OCI-LY1 (cell line): ENCODE data around the gene ABCC6.

Experiments used
- H2AFZ ChIP-seq: fragments of 200-600 bp; sonication (generic), shearing (Covaris generic); 2 replicates; pipeline ENCODE4 v1.6.0; 2014; ENCODE audit warnings: antibody characterized with exemption, mild to moderate bottlenecking, low read length
- H3F3A ChIP-seq: fragments of 200-600 bp; sonication (generic), shearing (Covaris generic); 2 replicates; pipeline ENCODE4 v1.6.0; 2014; ENCODE audit warnings: mild to moderate bottlenecking, antibody characterized with exemption, low read length, moderate library complexity; ENCODE audit not compliant: insufficient read depth
- H3K27ac ChIP-seq: fragments of 200-600 bp; sonication (generic); 2 replicates; pipeline ENCODE4 v1.5.1; 2014; ENCODE audit warnings: low read length, mixed run types, mild to moderate bottlenecking, low read depth; ENCODE audit not compliant: poor library complexity, severe bottlenecking
- H3K27me3 ChIP-seq: fragments of 200-600 bp; sonication (generic); 2 replicates; pipeline ENCODE4 v1.6.0; 2014; ENCODE audit warnings: antibody characterized with exemption, mild to moderate bottlenecking, low read length, moderate library complexity; ENCODE audit not compliant: insufficient read depth
- H3K36me3 ChIP-seq: fragments of 200-600 bp; sonication (generic); 2 replicates; pipeline ENCODE4 v1.6.1; 2014; ENCODE audit warnings: mild to moderate bottlenecking, antibody characterized with exemption, low read length, moderate library complexity, mixed read lengths; ENCODE audit not compliant: insufficient read depth
- H3K4me1 ChIP-seq: fragments of 200-600 bp; sonication (generic); 2 replicates; pipeline ENCODE4 v1.5.1; 2014; ENCODE audit warnings: mild to moderate bottlenecking, low read length, moderate library complexity; ENCODE audit not compliant: insufficient read depth, severe bottlenecking
- H3K4me2 ChIP-seq: fragments of 200-600 bp; sonication (generic), shearing (Covaris generic); 2 replicates; pipeline ENCODE4 v1.6.1; 2014; ENCODE audit warnings: low read length
- H3K4me3 ChIP-seq: fragments of 200-600 bp; sonication (generic); 2 replicates; pipeline ENCODE4 v1.5.1; 2014; ENCODE audit warnings: low read length, low read depth, mild to moderate bottlenecking, mixed read lengths; ENCODE audit not compliant: poor library complexity, severe bottlenecking
- H3K79me2 ChIP-seq: fragments of 200-600 bp; shearing (Covaris generic); 2 replicates; pipeline ENCODE4 v1.6.1; 2016; ENCODE audit warnings: mixed run types, low read length, mixed read lengths; ENCODE audit not compliant: insufficient read depth
- H3K9ac ChIP-seq: fragments of 200-600 bp; sonication (generic), shearing (Covaris generic); 2 replicates; pipeline ENCODE4 v1.6.1; 2014; ENCODE audit warnings: mild to moderate bottlenecking, low read length, mixed read lengths
- H3K9me2 ChIP-seq: fragments of 200-600 bp; sonication (generic), shearing (Covaris generic); 2 replicates; pipeline ENCODE4 v1.6.1; 2014; ENCODE audit warnings: low read depth, mild to moderate bottlenecking, low read length, mixed read lengths
- H3K9me3 ChIP-seq: fragments of 200-600 bp; shearing (Covaris generic); 2 replicates; pipeline ENCODE4 v1.6.1; 2014; ENCODE audit warnings: low read length, mixed read lengths
- H4K20me1 ChIP-seq: fragments of 200-600 bp; sonication (generic), shearing (Covaris generic); 2 replicates; pipeline ENCODE4 v1.6.0; 2016; ENCODE audit warnings: mild to moderate bottlenecking, low read length; ENCODE audit not compliant: insufficient read depth
- EZH2 ChIP-seq: fragments of 200-600 bp; sonication (generic), shearing (Covaris generic); IDR thresholded peaks from 2 replicates; pipeline ENCODE4 v1.8.0; 2017; ENCODE audit warnings: borderline replicate concordance, mixed run types, mild to moderate bottlenecking, antibody characterized with exemption, low read length, moderate library complexity, mixed read lengths
- TF ChIP-seq, protein P1 (sequence below): fragments of 200-600 bp; sonication (generic), shearing (Covaris generic); IDR thresholded peaks from 2 replicates; pipeline ENCODE4 v1.5.1; 2017; ENCODE audit warnings: mild to moderate bottlenecking, antibody characterized with exemption, low read length, moderate library complexity, mixed read lengths

Gene ABCC6

DNA sequence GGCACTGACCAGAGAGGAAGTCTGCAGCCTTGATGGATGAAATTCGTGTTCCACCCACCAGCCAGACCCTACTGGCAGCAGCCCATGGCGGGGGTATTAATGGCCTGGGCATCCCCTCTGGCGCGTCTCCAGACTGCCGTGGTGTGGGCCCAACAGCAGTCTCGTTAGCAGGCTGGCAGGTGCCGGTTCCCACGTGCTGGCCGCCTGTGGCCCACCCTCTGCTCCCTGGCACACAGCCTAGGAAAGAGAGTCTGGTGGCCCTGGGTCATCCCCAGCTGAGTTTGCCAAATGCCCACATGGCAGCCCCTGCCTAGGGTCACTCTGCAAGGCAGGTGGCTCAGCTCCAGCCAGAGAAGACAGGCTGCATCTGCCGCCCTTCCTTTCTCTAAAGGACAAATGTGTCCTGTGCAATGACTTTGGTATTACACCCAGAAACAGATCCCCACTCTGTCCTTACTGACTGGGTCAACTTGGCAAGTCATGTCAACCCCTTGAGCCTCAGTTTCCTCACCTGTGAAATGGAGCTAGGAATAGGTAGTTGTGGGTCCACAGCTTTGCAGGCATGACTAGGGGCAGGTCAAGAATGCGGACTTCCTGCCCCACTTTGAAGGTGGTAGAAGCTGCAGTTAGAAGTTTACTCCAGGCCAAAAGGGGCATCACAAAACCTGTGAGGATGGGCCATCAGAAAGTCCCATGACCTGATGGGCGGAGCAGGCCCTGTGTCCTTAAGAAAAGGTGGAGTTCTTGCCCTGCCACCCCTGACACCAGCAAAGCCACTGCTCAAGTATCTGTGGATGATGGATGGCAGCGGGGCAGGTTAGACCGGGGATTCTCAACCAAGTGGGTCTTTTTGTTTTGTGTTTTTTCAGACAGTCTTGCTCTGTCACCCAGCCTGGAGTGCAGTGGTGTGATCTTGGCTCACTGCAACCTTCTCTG, 76.6 kb downstream of the ABCC6 start:
- Histone ChIP-seq H3K27me3 (no peaks in the 10 kb centered on the region), H3K9me2 (no peaks in the 10 kb centered on the region), H4K20me1 (no peaks in the 10 kb centered on the region), H3K9ac (no peak overlapping the region), H2AFZ (no peak overlapping the region), H3K4me3 (no peak overlapping the region), H3F3A (no peaks in the 10 kb centered on the region), H3K4me2 (no peak overlapping the region), H3K9me3 (no peaks in the 10 kb centered on the region), H3K4me1 (no peaks in the 10 kb centered on the region), H3K27ac (no peak overlapping the region), H3K79me2 (no peaks in the 10 kb centered on the region), H3K36me3 (peaks cover 36% of the 10 kb centered on the region)
- TF ChIP-seq EZH2: no peak
- TF ChIP-seq, protein P1, sequence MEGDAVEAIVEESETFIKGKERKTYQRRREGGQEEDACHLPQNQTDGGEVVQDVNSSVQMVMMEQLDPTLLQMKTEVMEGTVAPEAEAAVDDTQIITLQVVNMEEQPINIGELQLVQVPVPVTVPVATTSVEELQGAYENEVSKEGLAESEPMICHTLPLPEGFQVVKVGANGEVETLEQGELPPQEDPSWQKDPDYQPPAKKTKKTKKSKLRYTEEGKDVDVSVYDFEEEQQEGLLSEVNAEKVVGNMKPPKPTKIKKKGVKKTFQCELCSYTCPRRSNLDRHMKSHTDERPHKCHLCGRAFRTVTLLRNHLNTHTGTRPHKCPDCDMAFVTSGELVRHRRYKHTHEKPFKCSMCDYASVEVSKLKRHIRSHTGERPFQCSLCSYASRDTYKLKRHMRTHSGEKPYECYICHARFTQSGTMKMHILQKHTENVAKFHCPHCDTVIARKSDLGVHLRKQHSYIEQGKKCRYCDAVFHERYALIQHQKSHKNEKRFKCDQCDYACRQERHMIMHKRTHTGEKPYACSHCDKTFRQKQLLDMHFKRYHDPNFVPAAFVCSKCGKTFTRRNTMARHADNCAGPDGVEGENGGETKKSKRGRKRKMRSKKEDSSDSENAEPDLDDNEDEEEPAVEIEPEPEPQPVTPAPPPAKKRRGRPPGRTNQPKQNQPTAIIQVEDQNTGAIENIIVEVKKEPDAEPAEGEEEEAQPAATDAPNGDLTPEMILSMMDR: no peak

DNA sequence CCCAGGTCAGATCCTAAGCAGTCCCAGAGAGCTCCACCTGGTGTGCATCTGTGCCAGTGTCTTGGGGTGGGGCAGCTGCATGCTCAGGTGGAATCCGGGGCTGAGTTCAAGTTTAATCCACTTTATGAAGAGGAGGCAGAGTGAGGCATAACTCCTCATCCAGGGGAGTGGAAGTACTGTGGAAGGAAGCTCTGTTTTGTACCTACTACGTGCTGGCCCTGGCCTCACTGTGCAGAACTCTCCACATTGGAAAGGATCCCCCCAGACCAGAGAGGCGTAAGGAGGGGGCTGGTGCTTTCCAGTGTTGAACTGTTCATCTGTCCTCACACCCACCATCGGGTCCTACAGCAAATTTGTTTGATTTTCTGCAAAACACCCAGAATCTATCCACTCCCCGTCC, 78.0 kb downstream of the ABCC6 start:
- H3K79me2 ChIP-seq: no peaks in the 10 kb centered on the region
- TF ChIP-seq EZH2: no peak
- TF ChIP-seq, protein P1: no peak
- H3K36me3 ChIP-seq: peaks cover 49% of the 10 kb centered on the region
- H3K9me3 ChIP-seq: no peaks in the 10 kb centered on the region
- no peak overlapping the region for H3K27ac ChIP-seq
- H2AFZ ChIP-seq: no peak overlapping the region
- no peak overlapping the region for H3K9ac ChIP-seq
- no peak overlapping the region for H3K4me3 ChIP-seq
- H3K9me2 ChIP-seq: no peaks in the 10 kb centered on the region
- H3K4me1 ChIP-seq: no peaks in the 10 kb centered on the region
- H4K20me1 ChIP-seq: no peaks in the 10 kb centered on the region
- H3K4me2 ChIP-seq: no peak overlapping the region
- no peaks in the 10 kb centered on the region for H3K27me3 ChIP-seq
- no peaks in the 10 kb centered on the region for H3F3A ChIP-seq

DNA sequence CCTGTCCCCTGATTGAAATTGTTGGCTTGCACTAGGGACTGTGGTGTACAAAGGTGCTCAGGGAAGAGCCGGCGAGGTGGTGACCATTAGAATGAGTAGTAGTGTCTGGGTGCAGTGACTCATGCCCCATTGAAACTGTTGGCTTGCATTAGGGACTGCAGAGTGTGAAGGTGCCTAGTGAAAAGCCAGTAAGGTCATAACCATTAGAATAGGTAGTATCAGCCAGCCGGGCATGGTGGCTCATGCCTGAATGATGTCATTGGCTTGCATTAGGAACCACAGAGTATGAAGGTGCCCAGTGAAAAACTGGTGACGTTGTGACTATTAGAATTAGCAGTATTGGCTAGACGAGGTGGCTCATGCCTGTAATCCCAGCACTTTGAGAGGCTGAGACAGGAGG, 78.9 kb downstream of the ABCC6 start:
- TF ChIP-seq, protein P1: no peak
- TF ChIP-seq EZH2: no peak
- H3K4me1 ChIP-seq: no peaks in the 10 kb centered on the region

More for the DNA sequence above, 78.9 kb downstream of the ABCC6 start:
- Histone ChIP-seq H3K36me3 (peaks cover 57% of the 10 kb centered on the region), H3K79me2 (no peaks in the 10 kb centered on the region), H3K9me3 (no peaks in the 10 kb centered on the region), H2AFZ (no peak overlapping the region), H3K4me3 (no peak overlapping the region), H4K20me1 (no peaks in the 10 kb centered on the region), H3K27me3 (no peaks in the 10 kb centered on the region), H3K9me2 (no peaks in the 10 kb centered on the region), H3K27ac (no peak overlapping the region), H3F3A (no peaks in the 10 kb centered on the region), H3K4me2 (no peak overlapping the region), H3K9ac (no peak overlapping the region)
